Stimulated activated CD4-positive, alpha-beta T cell treated with anti-CD3 and anti-CD28 coated beads, Interleukin-12 subunit alpha, Interleukin-12 subunit beta, amount 100 ng/mL, for 24 hours (primary cell): ENCODE measurements around the gene HSPA5.
A peak's percentile ranks its signal among the peaks of the same experiment; 100 is the strongest.

Source experiments
- DNase-seq, 2 experiments: peaks; one replicate each; pipeline ENCODE4 v3.0.0-alpha.2; 2020; ENCODE audit warnings: low read depth in 2 of 2

Gene HSPA5

DNA sequence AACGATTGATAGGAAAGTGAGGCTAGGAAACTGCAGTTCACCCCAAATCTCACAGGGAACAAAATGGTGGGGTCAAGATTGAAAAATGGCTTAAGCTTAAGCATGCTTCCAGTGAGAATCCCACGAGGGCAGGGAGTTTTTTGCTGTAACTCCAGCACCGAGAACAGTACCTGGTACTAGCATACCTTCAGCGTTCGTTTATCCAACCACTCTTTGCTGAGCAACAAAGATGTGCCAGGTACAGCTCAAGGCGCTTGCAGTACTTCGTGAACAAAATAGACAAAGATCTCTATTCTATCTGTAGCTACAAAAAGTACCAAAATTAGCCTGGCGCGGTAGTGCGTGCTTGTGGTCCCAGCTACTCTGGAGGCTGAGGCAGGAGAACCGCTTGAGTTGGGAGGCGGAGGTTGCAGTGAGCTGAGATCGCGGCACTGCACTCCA lies 50.8 kb downstream of the HSPA5 start:
- no peak for DNase-seq

DNA sequence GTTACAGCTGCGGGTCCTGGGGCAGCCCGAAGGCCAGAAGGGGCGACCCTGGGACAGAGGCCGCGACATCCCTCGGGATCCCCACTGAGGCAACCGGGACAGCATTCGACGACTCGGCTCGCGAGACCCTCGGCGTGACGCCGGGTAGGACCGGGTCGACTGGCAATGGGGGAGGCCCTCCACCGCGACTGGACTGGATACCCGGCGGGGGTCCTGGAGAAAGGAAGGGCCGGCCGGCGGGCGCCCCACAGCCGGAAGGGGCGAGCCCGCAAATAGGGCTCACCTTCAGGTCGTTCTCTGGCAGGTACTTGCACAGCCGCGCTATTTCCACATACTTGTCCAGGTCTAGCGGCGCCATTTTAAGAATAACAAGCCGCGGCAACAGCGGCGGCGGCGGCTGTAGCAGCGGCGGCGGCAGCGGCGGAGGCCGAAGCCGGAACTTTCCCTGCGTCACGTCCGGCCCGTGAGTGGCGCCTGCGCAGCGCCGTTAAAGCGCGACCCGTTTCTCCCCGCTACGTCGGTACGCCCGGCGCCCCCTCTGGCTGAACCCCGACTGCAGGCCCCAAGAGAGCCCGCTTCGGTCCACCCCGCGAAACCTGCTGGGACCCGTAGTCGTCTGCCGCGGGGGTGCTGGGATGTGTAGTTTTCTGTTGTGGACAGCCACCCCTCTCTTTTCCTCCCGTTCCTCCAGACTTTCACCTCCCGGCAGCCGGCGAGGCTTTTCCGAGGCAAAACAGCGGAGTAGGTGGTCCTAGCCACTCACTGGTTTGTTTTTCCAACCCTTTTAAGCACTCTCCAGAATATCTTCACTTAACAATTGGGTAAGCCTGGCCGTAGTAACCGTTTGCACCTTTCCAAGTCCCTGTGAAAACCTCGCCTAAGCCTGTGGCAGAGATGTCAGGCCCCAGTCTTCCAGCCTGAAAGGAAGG lies 51.5 kb downstream of the HSPA5 start, which contains the start of gene PPP6C:
PPP6C (minus strand) TSS at position 443 of the 929 bp plus-strand sequence; CDS start at position 358, 85 bp downstream.
- DNase-seq: peak; percentile 94 to 97

DNA sequence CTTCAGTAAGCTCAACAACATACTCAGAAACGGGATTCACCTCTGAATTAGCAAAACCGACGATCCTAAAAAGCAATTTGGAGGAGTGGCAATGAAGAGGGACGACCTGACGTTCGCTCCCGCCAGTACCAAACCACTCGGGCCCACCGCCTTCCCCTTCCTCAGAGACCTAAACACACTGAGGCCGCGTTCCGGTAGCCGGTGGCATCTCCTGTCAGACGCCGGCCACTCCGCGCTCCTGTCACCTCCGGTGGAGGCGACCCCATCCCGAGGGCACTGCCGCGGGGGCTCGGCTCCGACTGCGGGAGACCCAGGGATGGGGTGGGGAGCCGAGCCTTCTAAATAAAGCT lies 52.2 kb downstream of the HSPA5 start:
- DNase-seq: no peak
